GM23338 (cell line): Measurements from ENCODE around the gene ITGA1. TPM values are rescaled to one million over a fixed set of nuclear protein-coding genes. Genes with fewer than 3 reads are reported as not detected.

Experiments
- ATAC-seq: fragments of 200-7000 bp; cut with Tn5 transposase; 3 replicates; pipeline ENCODE4 v1.9.1; 2020
- DNase-seq: peaks from one replicate; pipeline ENCODE4 v3.0.0-alpha.2; 2015; ENCODE audit warnings: low spot score
- H2AFZ ChIP-seq: fragments of 200-600 bp; sonication (generic); 2 replicates; pipeline ENCODE4 v1.8.0; 2016; ENCODE audit warnings: antibody characterized with exemption, mild to moderate bottlenecking, moderate library complexity
- H3F3A ChIP-seq: fragments of 200-600 bp; sonication (generic); replicated peaks from 2 replicates; pipeline ENCODE4 v1.8.0; 2017; ENCODE audit warnings: antibody characterized with exemption, mixed run types, low read depth
- H3K27ac ChIP-seq: fragments of 200-600 bp; sonication (generic); 2 replicates; pipeline ENCODE4 v1.6.1; 2016; ENCODE audit warnings: low read depth
- H3K27me3 ChIP-seq: fragments of 200-600 bp; sonication (generic); 2 replicates; pipeline ENCODE4 v1.8.0; 2016; ENCODE audit warnings: mild to moderate bottlenecking, mixed run types, moderate library complexity; ENCODE audit not compliant: insufficient read depth
- H3K36me3 ChIP-seq: fragments of 200-600 bp; sonication (generic); 2 replicates; pipeline ENCODE4 v1.8.0; 2016; ENCODE audit warnings: mild to moderate bottlenecking; ENCODE audit not compliant: insufficient read depth
- H3K4me1 ChIP-seq: fragments of 200-600 bp; sonication (generic); 2 replicates; pipeline ENCODE4 v1.8.0; 2016; ENCODE audit warnings: mild to moderate bottlenecking, moderate library complexity; ENCODE audit not compliant: insufficient read depth
- H3K4me2 ChIP-seq: fragments of 200-600 bp; sonication (generic); 2 replicates; pipeline ENCODE4 v1.7.1; 2017; ENCODE audit warnings: mixed run types
- H3K4me3 ChIP-seq: fragments of 200-600 bp; sonication (generic); 2 replicates; pipeline ENCODE4 v1.6.1; 2016; ENCODE audit warnings: mixed run types
- H3K79me2 ChIP-seq: fragments of 200-600 bp; sonication (generic); replicated peaks from 2 replicates; pipeline ENCODE4 v1.8.0; 2017; ENCODE audit warnings: mild to moderate bottlenecking; ENCODE audit not compliant: insufficient read depth
- H3K9me2 ChIP-seq: fragments of 200-600 bp; sonication (generic); 2 replicates; pipeline ENCODE4 v1.8.0; 2017; ENCODE audit not compliant: insufficient read depth
- H4K20me1 ChIP-seq: fragments of 200-600 bp; sonication (generic); replicated peaks from 2 replicates; pipeline ENCODE4 v1.8.0; 2017; ENCODE audit warnings: mild to moderate bottlenecking; ENCODE audit not compliant: insufficient read depth
- H3K27ac Mint-ChIP-seq: 2 replicates; pipeline ENCODE4 v1.8.0; 2020; ENCODE audit warnings: inconsistent platforms, mild to moderate bottlenecking, moderate library complexity, mixed read lengths
- H3K27me3 Mint-ChIP-seq: 3 replicates; pipeline ENCODE4 v1.8.0; 2022; ENCODE audit warnings: low read depth, mild to moderate bottlenecking, moderate library complexity, mixed read lengths, inconsistent platforms; ENCODE audit not compliant: insufficient read depth, poor library complexity
- H3K36me3 Mint-ChIP-seq: 3 replicates; pipeline ENCODE4 v1.8.0; 2021; ENCODE audit warnings: low read depth, mild to moderate bottlenecking, inconsistent platforms, moderate library complexity, mixed read lengths
- H3K4me1 Mint-ChIP-seq: 3 replicates; pipeline ENCODE4 v1.8.0; 2020; ENCODE audit warnings: mild to moderate bottlenecking, inconsistent platforms, mixed read lengths
- H3K4me3 Mint-ChIP-seq: 3 replicates; pipeline ENCODE4 v1.8.0; 2021; ENCODE audit warnings: moderate library complexity, mild to moderate bottlenecking, inconsistent platforms, mixed read lengths
- H3K9me3 Mint-ChIP-seq: 3 replicates; pipeline ENCODE4 v1.8.0; 2020; ENCODE audit warnings: moderate library complexity, mild to moderate bottlenecking, inconsistent platforms, mixed read lengths
- CREB1 ChIP-seq: fragments of 250-450 bp; sonication (Bioruptor Pico); IDR thresholded peaks from 2 replicates; pipeline ENCODE4 v1.5.0; 2020; ENCODE audit warnings: low read depth, mild to moderate bottlenecking, moderate library complexity
- POLR2AphosphoS5 ChIP-seq: IDR thresholded peaks from 2 replicates; pipeline ENCODE4 v1.6.1; 2016; ENCODE audit warnings: antibody characterized with exemption, low read depth
- STAT1 ChIP-seq: IDR thresholded peaks from one replicate; pipeline ENCODE4 v1.6.1; 2016; ENCODE audit warnings: antibody characterized with exemption; ENCODE audit not compliant: unreplicated experiment
- ZNF114 ChIP-seq: fragments of 250-450 bp; sonication (Bioruptor Pico); IDR thresholded peaks from 2 replicates; pipeline ENCODE4 v1.5.0; 2020; ENCODE audit warnings: mild to moderate bottlenecking, moderate library complexity
- ZNF331 ChIP-seq: fragments of 250-450 bp; sonication (Bioruptor Pico); IDR thresholded peaks from 2 replicates; pipeline ENCODE4 v1.5.0; 2020; ENCODE audit warnings: low read depth, mild to moderate bottlenecking, moderate library complexity
- polyA plus RNA-seq: library from polyadenylated mRNA; unstranded; fragments of >200 nt; fragmentation: Nextera tagmentation; extraction: Ambion mirVana; gene quantifications from 2 replicates; pipeline ENCODE4 v1.2.1, GENCODE V29; 2016
- total RNA-seq: library from RNA; depleted of rRNA; stranded (reverse); fragments of >200 nt; shearing (Covaris generic); gene quantifications from 2 replicates; pipeline ENCODE4 v1.2.3, GENCODE V29; 2014
- TF ChIP-seq, protein P1 (sequence below): fragments of 250-450 bp; sonication (Bioruptor Pico); IDR thresholded peaks from 2 replicates; pipeline ENCODE4 v1.5.0; 2020; ENCODE audit warnings: mild to moderate bottlenecking, moderate library complexity
- TF ChIP-seq, protein P2 (sequence below): IDR thresholded peaks from one replicate; pipeline ENCODE4 v1.6.1; 2018; ENCODE audit warnings: antibody characterized with exemption; ENCODE audit not compliant: unreplicated experiment
- TF ChIP-seq, protein P3 (sequence below), 2 experiments: fragments of 200-600 bp in 1 of 2; sonication (generic) in 1 of 2; conservative IDR thresholded peaks; 2 replicates each; pipeline versions ENCODE4 v1.5.1 to v1.6.1; 2016 to 2017; ENCODE audit warnings: antibody characterized with exemption in 2 of 2, low read depth in 2 of 2, mild to moderate bottlenecking in 2 of 2, moderate library complexity in 1 of 2

ITGA1 gene
- total and polyA plus RNA-seq, 2 experiments from 2014 or later = 1.8 to 4.9 TPM

DNA sequence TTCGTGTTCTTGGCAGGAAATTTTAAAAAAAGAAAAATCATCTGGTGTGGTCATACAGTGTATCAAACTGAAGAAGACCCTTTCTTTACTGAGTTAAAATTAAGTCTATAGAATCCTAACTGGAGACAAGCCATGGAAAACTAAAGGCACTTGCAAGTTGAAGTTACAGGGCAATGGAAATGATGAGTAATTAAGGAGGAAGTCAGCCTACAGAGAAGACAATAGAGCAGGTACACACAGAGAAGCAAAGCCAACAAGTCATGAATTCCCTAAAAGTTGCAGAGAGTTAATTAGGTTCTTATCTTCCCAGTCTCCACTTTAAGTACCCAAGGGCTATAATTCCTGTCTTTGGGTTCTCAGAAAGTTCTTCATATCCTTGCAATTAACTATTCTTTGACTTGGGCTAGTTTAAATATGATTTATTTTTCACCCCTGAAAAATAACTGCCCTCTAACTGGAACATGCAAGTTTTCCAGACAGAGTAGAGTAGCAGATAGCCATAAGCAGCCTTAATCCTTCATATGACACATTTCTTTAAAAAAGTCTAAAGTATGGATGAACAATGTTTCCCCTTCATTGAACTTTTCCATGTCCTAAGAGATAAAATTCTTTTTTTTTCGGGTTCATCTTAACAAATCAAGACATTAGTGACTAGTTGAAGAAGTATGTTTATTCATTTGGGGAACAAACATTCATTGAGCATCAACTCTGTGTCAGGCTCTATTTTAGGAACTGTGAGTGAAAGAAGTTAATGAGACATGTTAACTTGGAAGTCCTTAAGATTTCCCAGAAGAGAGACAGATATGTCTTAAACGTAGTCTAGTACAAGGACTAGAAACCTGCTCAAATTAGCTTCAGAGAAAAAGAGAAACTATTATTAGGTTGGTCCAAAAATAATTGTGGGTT lies 196.3 kb downstream of the ITGA1 start (continued):
- TF ChIP-seq STAT1 = no peak

DNA sequence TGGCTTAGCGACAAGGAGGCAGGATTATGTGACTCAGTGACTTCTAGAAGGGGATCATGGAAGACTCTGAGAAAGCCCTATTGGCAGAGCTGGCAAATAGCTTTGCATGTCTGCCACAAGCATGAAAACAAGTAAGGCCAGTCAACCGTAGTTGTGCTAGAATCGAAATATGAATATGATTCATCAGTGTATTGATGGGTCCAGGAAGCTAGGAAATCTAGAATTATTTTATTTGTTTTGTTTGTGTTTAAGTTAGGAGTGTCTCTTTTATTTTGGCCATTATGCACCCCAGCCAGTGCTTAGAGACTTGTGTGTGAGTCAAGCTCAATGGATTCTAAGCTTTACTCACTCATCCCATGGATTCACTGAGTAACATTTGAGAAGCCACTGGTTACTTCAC lies 197.6 kb downstream of the ITGA1 start:
- Mint-ChIP-seq H3K27me3 (peaks cover 7% of the 10 kb centered on the region), H3K36me3 (no peaks in the 10 kb centered on the region), H3K9me3 (no peaks in the 10 kb centered on the region), H3K4me1 (peaks cover 10% of the 10 kb centered on the region), H3K4me3 (no peak overlapping the region), H3K27ac (no peak overlapping the region)
- Histone ChIP-seq H3F3A (no peaks in the 10 kb centered on the region; the same call in 1 of the 2 replicates), H3K4me2 (no peak overlapping the region), H2AFZ (no peak overlapping the region), H3K36me3 (no peaks in the 10 kb centered on the region), H3K27me3 (peaks cover 22% of the 10 kb centered on the region), H3K27ac (no peak overlapping the region), H3K4me1 (peaks cover 2% of the 10 kb centered on the region), H3K79me2 (no peaks in the 10 kb centered on the region), H3K4me3 (no peak overlapping the region), H3K9me2 (no peaks in the 10 kb centered on the region), H4K20me1 (no peaks in the 10 kb centered on the region)
- ATAC-seq (no peak), DNase-seq (no peak)
- TF ChIP-seq CREB1 (no peak), ZNF114 (CRISPR knock-in tag) (no peak), ZNF331 (CRISPR knock-in tag) (no peak), STAT1 (no peak), POLR2AphosphoS5 (no peak)
- TF ChIP-seq, protein P1, sequence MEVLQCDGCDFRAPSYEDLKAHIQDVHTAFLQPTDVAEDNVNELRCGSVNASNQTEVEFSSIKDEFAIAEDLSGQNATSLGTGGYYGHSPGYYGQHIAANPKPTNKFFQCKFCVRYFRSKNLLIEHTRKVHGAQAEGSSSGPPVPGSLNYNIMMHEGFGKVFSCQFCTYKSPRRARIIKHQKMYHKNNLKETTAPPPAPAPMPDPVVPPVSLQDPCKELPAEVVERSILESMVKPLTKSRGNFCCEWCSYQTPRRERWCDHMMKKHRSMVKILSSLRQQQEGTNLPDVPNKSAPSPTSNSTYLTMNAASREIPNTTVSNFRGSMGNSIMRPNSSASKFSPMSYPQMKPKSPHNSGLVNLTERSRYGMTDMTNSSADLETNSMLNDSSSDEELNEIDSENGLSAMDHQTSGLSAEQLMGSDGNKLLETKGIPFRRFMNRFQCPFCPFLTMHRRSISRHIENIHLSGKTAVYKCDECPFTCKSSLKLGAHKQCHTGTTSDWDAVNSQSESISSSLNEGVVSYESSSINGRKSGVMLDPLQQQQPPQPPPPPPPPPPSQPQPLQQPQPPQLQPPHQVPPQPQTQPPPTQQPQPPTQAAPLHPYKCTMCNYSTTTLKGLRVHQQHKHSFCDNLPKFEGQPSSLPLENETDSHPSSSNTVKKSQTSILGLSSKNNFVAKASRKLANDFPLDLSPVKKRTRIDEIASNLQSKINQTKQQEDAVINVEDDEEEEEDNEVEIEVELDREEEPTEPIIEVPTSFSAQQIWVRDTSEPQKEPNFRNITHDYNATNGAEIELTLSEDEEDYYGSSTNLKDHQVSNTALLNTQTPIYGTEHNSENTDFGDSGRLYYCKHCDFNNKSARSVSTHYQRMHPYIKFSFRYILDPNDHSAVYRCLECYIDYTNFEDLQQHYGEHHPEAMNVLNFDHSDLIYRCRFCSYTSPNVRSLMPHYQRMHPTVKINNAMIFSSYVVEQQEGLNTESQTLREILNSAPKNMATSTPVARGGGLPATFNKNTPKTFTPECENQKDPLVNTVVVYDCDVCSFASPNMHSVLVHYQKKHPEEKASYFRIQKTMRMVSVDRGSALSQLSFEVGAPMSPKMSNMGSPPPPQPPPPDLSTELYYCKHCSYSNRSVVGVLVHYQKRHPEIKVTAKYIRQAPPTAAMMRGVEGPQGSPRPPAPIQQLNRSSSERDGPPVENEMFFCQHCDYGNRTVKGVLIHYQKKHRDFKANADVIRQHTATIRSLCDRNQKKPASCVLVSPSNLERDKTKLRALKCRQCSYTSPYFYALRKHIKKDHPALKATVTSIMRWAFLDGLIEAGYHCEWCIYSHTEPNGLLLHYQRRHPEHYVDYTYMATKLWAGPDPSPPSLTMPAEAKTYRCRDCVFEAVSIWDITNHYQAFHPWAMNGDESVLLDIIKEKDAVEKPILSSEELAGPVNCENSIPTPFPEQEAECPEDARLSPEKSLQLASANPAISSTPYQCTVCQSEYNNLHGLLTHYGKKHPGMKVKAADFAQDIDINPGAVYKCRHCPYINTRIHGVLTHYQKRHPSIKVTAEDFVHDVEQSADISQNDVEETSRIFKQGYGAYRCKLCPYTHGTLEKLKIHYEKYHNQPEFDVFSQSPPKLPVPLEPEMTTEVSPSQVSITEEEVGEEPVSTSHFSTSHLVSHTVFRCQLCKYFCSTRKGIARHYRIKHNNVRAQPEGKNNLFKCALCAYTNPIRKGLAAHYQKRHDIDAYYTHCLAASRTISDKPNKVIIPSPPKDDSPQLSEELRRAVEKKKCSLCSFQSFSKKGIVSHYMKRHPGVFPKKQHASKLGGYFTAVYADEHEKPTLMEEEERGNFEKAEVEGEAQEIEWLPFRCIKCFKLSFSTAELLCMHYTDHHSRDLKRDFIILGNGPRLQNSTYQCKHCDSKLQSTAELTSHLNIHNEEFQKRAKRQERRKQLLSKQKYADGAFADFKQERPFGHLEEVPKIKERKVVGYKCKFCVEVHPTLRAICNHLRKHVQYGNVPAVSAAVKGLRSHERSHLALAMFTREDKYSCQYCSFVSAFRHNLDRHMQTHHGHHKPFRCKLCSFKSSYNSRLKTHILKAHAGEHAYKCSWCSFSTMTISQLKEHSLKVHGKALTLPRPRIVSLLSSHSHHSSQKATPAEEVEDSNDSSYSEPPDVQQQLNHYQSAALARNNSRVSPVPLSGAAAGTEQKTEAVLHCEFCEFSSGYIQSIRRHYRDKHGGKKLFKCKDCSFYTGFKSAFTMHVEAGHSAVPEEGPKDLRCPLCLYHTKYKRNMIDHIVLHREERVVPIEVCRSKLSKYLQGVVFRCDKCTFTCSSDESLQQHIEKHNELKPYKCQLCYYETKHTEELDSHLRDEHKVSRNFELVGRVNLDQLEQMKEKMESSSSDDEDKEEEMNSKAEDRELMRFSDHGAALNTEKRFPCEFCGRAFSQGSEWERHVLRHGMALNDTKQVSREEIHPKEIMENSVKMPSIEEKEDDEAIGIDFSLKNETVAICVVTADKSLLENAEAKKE = no peak
- TF ChIP-seq, protein P2, sequence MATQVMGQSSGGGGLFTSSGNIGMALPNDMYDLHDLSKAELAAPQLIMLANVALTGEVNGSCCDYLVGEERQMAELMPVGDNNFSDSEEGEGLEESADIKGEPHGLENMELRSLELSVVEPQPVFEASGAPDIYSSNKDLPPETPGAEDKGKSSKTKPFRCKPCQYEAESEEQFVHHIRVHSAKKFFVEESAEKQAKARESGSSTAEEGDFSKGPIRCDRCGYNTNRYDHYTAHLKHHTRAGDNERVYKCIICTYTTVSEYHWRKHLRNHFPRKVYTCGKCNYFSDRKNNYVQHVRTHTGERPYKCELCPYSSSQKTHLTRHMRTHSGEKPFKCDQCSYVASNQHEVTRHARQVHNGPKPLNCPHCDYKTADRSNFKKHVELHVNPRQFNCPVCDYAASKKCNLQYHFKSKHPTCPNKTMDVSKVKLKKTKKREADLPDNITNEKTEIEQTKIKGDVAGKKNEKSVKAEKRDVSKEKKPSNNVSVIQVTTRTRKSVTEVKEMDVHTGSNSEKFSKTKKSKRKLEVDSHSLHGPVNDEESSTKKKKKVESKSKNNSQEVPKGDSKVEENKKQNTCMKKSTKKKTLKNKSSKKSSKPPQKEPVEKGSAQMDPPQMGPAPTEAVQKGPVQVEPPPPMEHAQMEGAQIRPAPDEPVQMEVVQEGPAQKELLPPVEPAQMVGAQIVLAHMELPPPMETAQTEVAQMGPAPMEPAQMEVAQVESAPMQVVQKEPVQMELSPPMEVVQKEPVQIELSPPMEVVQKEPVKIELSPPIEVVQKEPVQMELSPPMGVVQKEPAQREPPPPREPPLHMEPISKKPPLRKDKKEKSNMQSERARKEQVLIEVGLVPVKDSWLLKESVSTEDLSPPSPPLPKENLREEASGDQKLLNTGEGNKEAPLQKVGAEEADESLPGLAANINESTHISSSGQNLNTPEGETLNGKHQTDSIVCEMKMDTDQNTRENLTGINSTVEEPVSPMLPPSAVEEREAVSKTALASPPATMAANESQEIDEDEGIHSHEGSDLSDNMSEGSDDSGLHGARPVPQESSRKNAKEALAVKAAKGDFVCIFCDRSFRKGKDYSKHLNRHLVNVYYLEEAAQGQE = no peak
- TF ChIP-seq, protein P3, sequence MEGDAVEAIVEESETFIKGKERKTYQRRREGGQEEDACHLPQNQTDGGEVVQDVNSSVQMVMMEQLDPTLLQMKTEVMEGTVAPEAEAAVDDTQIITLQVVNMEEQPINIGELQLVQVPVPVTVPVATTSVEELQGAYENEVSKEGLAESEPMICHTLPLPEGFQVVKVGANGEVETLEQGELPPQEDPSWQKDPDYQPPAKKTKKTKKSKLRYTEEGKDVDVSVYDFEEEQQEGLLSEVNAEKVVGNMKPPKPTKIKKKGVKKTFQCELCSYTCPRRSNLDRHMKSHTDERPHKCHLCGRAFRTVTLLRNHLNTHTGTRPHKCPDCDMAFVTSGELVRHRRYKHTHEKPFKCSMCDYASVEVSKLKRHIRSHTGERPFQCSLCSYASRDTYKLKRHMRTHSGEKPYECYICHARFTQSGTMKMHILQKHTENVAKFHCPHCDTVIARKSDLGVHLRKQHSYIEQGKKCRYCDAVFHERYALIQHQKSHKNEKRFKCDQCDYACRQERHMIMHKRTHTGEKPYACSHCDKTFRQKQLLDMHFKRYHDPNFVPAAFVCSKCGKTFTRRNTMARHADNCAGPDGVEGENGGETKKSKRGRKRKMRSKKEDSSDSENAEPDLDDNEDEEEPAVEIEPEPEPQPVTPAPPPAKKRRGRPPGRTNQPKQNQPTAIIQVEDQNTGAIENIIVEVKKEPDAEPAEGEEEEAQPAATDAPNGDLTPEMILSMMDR (conservative IDR thresholded peaks at IDR 0.05; ENCODE audit: low read depth in 2 of 2) = no peak
